B cell (primary cell): ENCODE results near the gene ICAM3. TPM values are rescaled to one million over a fixed set of nuclear protein-coding genes. Genes with fewer than 3 reads are reported as not detected.

Experiments
- ATAC-seq: fragments of 200-7000 bp; cut with Tn5 transposase; one replicate; pipeline ENCODE4 v1.10.0; 2021; ENCODE audit warnings: low read depth, mild to moderate bottlenecking, moderate number of reproducible peaks, moderate library complexity
- CTCF ChIA-PET: fragments of 350-600 bp; sonication (Branson Sonifier 250); formaldehyde crosslinking; loops from one replicate; lab custom pipeline; 2021; ENCODE audit warnings: antibody characterized with exemption, inconsistent platforms; lab: Charles Lee
- POLR2A ChIA-PET: fragments of 350-600 bp; sonication (Branson Sonifier 250); formaldehyde crosslinking; loops from one replicate; lab custom pipeline; 2021; ENCODE audit warnings: antibody characterized with exemption; lab: Charles Lee
- DNase-seq: peaks from one replicate; pipeline ENCODE4 v3.0.0; 2013
- H2AFZ ChIP-seq: 2 replicates; pipeline ENCODE4 v1.6.1; 2012; ENCODE audit warnings: mild to moderate bottlenecking, low read depth, low read length; ENCODE audit not compliant: insufficient read depth, poor library complexity, severe bottlenecking
- H3K27ac ChIP-seq, 2 donors: 1 replicate in 1 of 2; 2 replicates in 1 of 2; pipeline ENCODE4 v1.5.1; 2012 to 2013; ENCODE audit warnings: low read length in 2 of 2, mild to moderate bottlenecking in 2 of 2, moderate library complexity in 1 of 2
- H3K27me3 ChIP-seq, 4 experiments: fragments of 200-600 bp in 1 of 4; sonication (generic) in 1 of 4; replicated peaks in 1 of 4; 1 replicate in 2 of 4; 2 replicates in 2 of 4; pipeline versions ENCODE4 v1.6.1 to v1.7.0; 2013 to 2016; ENCODE audit warnings: low read length in 3 of 4, mild to moderate bottlenecking in 2 of 4, mixed read lengths in 1 of 4, moderate library complexity in 1 of 4; ENCODE audit not compliant: insufficient read depth in 4 of 4, control insufficient read depth in 3 of 4; ENCODE audit errors: control extremely low read depth in 1 of 4
- H3K36me3 ChIP-seq, 2 experiments: replicated peaks in 1 of 2; 1 replicate in 1 of 2; 2 replicates in 1 of 2; pipeline versions ENCODE4 v1.6.1 to v1.7.1; 2013; ENCODE audit warnings: low read length in 1 of 2; ENCODE audit not compliant: insufficient read depth in 2 of 2, control insufficient read depth in 1 of 2; ENCODE audit errors: control extremely low read depth in 1 of 2, extremely low read depth in 1 of 2
- H3K4me1 ChIP-seq, 2 donors: fragments of 200-600 bp in 1 of 2; sonication (generic) in 1 of 2; 1 replicate in 1 of 2; 2 replicates in 1 of 2; pipeline versions ENCODE4 v1.5.1 to v1.6.1; 2013 to 2017; ENCODE audit warnings: low read length in 2 of 2; ENCODE audit not compliant: control insufficient read depth in 2 of 2, insufficient read depth in 2 of 2
- H3K4me2 ChIP-seq: replicated peaks from 2 replicates; pipeline ENCODE3; 2012; ENCODE audit warnings: mild to moderate bottlenecking, low read depth, low read length; ENCODE audit not compliant: poor library complexity, severe bottlenecking
- H3K4me3 ChIP-seq, 5 experiments: fragments of 200-600 bp in 1 of 5; sonication (generic) in 1 of 5; 1 replicate in 3 of 5; 2 replicates in 2 of 5; pipeline versions ENCODE4 v1.5.1 to v1.7.0; 2011 to 2016; ENCODE audit warnings: low read length in 4 of 5, mild to moderate bottlenecking in 4 of 5, low read depth in 2 of 5, control low read depth in 1 of 5, moderate library complexity in 1 of 5; ENCODE audit not compliant: insufficient read depth in 1 of 5; ENCODE audit errors: control extremely low read depth in 1 of 5, extremely low read depth in 1 of 5
- H3K79me2 ChIP-seq: fragments of 200-600 bp; sonication (generic); one replicate; pipeline ENCODE4 v1.6.0; 2016; ENCODE audit warnings: low read length; ENCODE audit not compliant: control insufficient read depth, insufficient read depth
- H3K9ac ChIP-seq: fragments of 200-600 bp; sonication (generic); 2 replicates; pipeline ENCODE4 v1.6.1; 2017; ENCODE audit warnings: mild to moderate bottlenecking, low read length, moderate library complexity
- H3K9me3 ChIP-seq, 3 donors: one replicate each; pipeline versions ENCODE4 v1.6.1 to v1.7.1; 2013; ENCODE audit warnings: low read length in 2 of 3; ENCODE audit not compliant: control insufficient read depth in 2 of 3, insufficient read depth in 1 of 3; ENCODE audit errors: control extremely low read depth in 1 of 3
- H4K20me1 ChIP-seq: 2 replicates; pipeline ENCODE4 v1.6.0; 2012; ENCODE audit warnings: mild to moderate bottlenecking, low read length; ENCODE audit not compliant: insufficient read depth, control insufficient read depth, poor library complexity, severe bottlenecking
- H3K27ac Mint-ChIP-seq: one replicate; pipeline ENCODE4 v1.8.0; 2021; ENCODE audit warnings: mixed read lengths
- H3K27me3 Mint-ChIP-seq: one replicate; pipeline ENCODE4 v1.8.0; 2021; ENCODE audit warnings: mixed read lengths
- H3K4me1 Mint-ChIP-seq: one replicate; pipeline ENCODE4 v1.8.0; 2021; ENCODE audit warnings: mixed read lengths
- H3K4me3 Mint-ChIP-seq: one replicate; pipeline ENCODE4 v1.8.0; 2021; ENCODE audit warnings: mixed read lengths
- H3K9me3 Mint-ChIP-seq: one replicate; pipeline ENCODE4 v1.8.0; 2022; ENCODE audit warnings: mixed read lengths; ENCODE audit not compliant: insufficient read depth
- EZH2 ChIP-seq: IDR thresholded peaks from 2 replicates; pipeline ENCODE4 v1.6.1; 2012; ENCODE audit warnings: borderline replicate concordance, low read depth, mild to moderate bottlenecking, moderate library complexity, low read length; ENCODE audit not compliant: insufficient read depth, poor library complexity, severe bottlenecking
- WGBS: methylation state at CpG from one replicate; pipeline ENCODE4 v1.1.5; 2013; ENCODE audit warnings: missing lambda C conversion rate; ENCODE audit not compliant: insufficient coverage; 5-methylcytosine and 5-hydroxymethylcytosine counted together
- intact Hi-C: fragments of 100-400 bp; cut with micrococcal nuclease; formaldehyde crosslinking; loops from one replicate; pipeline ENCODE4 v1.10.0; 2022
- polyA plus RNA-seq: library from polyadenylated mRNA; depleted of rRNA; stranded (reverse); fragments of >200 nt; gene quantifications from 2 replicates; pipeline ENCODE4 v1.2.3, GENCODE V29; 2012
- total RNA-seq, 2 donors: library from RNA; stranded (reverse); fragments of 120-200 nt in 1 of 2; gene quantifications; 1 replicate in 1 of 2; 2 replicates in 1 of 2; pipeline versions ENCODE4 v1.2.3 to v1.2.4, GENCODE V29; 2013 to 2022
- TF ChIP-seq, protein P1 (sequence below): fragments of 200-600 bp; IDR thresholded peaks from one replicate; pipeline ENCODE4 v1.8.0; 2022; ENCODE audit warnings: antibody characterized with exemption, mild to moderate bottlenecking

Gene ICAM3
- total and polyA plus RNA-seq, 2 donors (not counting 1 experiment from before 2014, with no cell fraction given): 119 to 223 TPM

DNA sequence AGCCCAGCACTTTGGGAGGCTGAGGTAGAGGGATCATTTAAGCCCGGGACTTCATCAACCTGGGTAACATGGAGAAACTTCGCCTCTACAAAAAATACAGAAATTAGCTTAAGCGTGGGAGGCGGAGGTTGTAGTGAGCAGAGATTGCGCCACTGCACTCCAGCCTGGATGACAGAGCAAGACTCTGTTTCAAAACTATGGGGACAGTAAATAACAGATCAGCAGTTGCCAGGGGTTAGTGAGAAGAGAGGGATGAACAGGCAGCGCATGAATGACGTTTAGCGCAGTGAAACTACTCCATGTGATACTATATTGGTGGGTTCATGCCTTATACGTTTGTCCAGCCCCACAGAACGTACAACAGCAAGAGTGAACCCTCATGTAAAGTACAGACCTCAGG is 7.1 kb upstream of the ICAM3 start:
- DNase-seq: no peak

DNA sequence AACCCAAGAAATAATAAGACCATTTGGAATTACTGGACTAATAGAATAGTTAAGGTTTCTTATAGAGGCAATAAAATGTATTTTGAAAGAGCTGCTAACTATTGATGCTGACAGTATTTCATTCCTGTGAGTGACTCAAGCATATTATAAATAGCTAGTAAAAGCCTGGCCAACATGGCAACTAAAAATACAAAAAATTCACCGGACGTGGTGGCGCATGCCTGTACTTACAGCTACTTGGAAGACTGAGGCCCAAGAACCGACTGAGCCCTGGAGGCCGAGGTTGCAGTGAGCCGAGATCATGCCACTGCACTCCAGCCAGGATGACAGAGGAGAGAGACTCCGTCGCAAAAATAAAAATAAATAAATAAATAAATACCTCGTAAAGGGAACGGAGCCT is 5.4 kb upstream of the ICAM3 start:
- H3K9me3 ChIP-seq: no peaks in the 10 kb centered on the region
- no peaks in the 10 kb centered on the region for H3K27me3 Mint-ChIP-seq
- ChIA-PET CTCF (interaction anchor here (0.9 kb wide), 1 partner anchor 12 kb away, joined by 3 read pairs; the partner anchor contains the start of gene RAVER1), POLR2A (interaction anchor here (0.7 kb wide), 1 partner anchor 11 kb away, joined by 4 read pairs; no protein-coding TSS in a partner anchor)
- H3K36me3 ChIP-seq: peaks cover 0 to 1% of the 10 kb centered on the region in 2 experiments
- DNase-seq (no peak), ATAC-seq (no peak)
- H3K4me1 ChIP-seq: peaks cover 4 to 9% of the 10 kb centered on the region in 2 donors
- H3K9ac ChIP-seq: no peak overlapping the region
- no peak for TF ChIP-seq EZH2
- TF ChIP-seq, protein P1, sequence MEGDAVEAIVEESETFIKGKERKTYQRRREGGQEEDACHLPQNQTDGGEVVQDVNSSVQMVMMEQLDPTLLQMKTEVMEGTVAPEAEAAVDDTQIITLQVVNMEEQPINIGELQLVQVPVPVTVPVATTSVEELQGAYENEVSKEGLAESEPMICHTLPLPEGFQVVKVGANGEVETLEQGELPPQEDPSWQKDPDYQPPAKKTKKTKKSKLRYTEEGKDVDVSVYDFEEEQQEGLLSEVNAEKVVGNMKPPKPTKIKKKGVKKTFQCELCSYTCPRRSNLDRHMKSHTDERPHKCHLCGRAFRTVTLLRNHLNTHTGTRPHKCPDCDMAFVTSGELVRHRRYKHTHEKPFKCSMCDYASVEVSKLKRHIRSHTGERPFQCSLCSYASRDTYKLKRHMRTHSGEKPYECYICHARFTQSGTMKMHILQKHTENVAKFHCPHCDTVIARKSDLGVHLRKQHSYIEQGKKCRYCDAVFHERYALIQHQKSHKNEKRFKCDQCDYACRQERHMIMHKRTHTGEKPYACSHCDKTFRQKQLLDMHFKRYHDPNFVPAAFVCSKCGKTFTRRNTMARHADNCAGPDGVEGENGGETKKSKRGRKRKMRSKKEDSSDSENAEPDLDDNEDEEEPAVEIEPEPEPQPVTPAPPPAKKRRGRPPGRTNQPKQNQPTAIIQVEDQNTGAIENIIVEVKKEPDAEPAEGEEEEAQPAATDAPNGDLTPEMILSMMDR: no peak
- no peak overlapping the region for H3K27ac ChIP-seq
- peaks cover 5% of the 10 kb centered on the region for H3K4me1 Mint-ChIP-seq
- no peak overlapping the region for H3K27ac Mint-ChIP-seq
- no peaks in the 10 kb centered on the region for H3K9me3 Mint-ChIP-seq
- H3K79me2 ChIP-seq: peaks cover 7% of the 10 kb centered on the region
- no peak overlapping the region for H2AFZ ChIP-seq
- intact Hi-C loops: no loop called here
- WGBS: 100% methylated on average over 2 of the region's 10 CpGs
- H4K20me1 ChIP-seq: no peaks in the 10 kb centered on the region
- H3K4me3 Mint-ChIP-seq: no peak overlapping the region
- no peak overlapping the region for H3K4me3 ChIP-seq
- H3K27me3 ChIP-seq: no peaks in the 10 kb centered on the region
- no peak overlapping the region for H3K4me2 ChIP-seq

More for the DNA sequence above, 7.1 kb upstream of the ICAM3 start:
- H3K4me1 Mint-ChIP-seq: no peaks in the 10 kb centered on the region
- no peaks in the 10 kb centered on the region for H3K79me2 ChIP-seq
- no peaks in the 10 kb centered on the region for H3K4me1 ChIP-seq
- no peaks in the 10 kb centered on the region for H3K9me3 Mint-ChIP-seq
- no peaks in the 10 kb centered on the region for H4K20me1 ChIP-seq
- no peak overlapping the region for H3K27ac Mint-ChIP-seq
- no peak overlapping the region for H3K27ac ChIP-seq
- H3K27me3 ChIP-seq: no peaks in the 10 kb centered on the region
- no peaks in the 10 kb centered on the region for H3K27me3 Mint-ChIP-seq
- H3K4me2 ChIP-seq: no peak overlapping the region
- no peaks in the 10 kb centered on the region for H3K9me3 ChIP-seq
- intact Hi-C loops: no loop called here
- peaks cover 0 to 13% of the 10 kb centered on the region in 2 experiments for H3K36me3 ChIP-seq
- no peak for TF ChIP-seq EZH2
- TF ChIP-seq, protein P1: no peak
- ATAC-seq: no peak
- no peak overlapping the region for H3K9ac ChIP-seq
- no peak overlapping the region for H3K4me3 ChIP-seq
- H3K4me3 Mint-ChIP-seq: no peak overlapping the region
- ChIA-PET CTCF (interaction anchor here (0.8 kb wide), 1 partner anchor 78 kb away, joined by 4 read pairs; no protein-coding TSS in a partner anchor), POLR2A (interaction anchor here (1.0 kb wide), 1 partner anchor 57 kb away, joined by 3 read pairs; no protein-coding TSS in a partner anchor)
- no peak overlapping the region for H2AFZ ChIP-seq
- 91% methylated on average over 9 of the region's 10 CpGs for WGBS
